H1 (cell line): ENCODE data around the gene KLHDC7B.

ENCODE experiments used
- CEBPB ChIP-seq: IDR thresholded peaks from 2 replicates; pipeline ENCODE4 v1.6.1; 2012; ENCODE audit warnings: low read depth, low read length
- EZH2 ChIP-seq: fragments of 200-600 bp; sonication (generic); IDR thresholded peaks from 2 replicates; pipeline ENCODE4 v1.7.1; 2012; ENCODE audit warnings: low read depth, mild to moderate bottlenecking, moderate library complexity, low read length, inconsistent platforms; ENCODE audit not compliant: severe bottlenecking
- JUN ChIP-seq: IDR thresholded peaks from 2 replicates; pipeline ENCODE4 v1.6.1; 2011; ENCODE audit warnings: low read depth, mild to moderate bottlenecking, improper control_type of control experiment, low read length
- POLR2A ChIP-seq, 2 experiments: IDR thresholded peaks; 1 replicate in 1 of 2; 2 replicates in 1 of 2; pipeline ENCODE4 v1.6.1; 2011; ENCODE audit warnings: low read depth in 2 of 2, low read length in 2 of 2, mild to moderate bottlenecking in 2 of 2; ENCODE audit errors: control extremely low read depth in 1 of 2
- RAD21 ChIP-seq, 2 experiments: IDR thresholded peaks in 1 of 2; conservative IDR thresholded peaks in 1 of 2; 2 replicates each; pipeline ENCODE4 v1.6.1; 2011; ENCODE audit warnings: low read depth in 2 of 2, low read length in 2 of 2, improper control_type of control experiment in 1 of 2, inconsistent platforms in 1 of 2, mild to moderate bottlenecking in 1 of 2, moderate library complexity in 1 of 2
- SP1 ChIP-seq: IDR thresholded peaks from 2 replicates; pipeline ENCODE4 v1.6.1; 2011; ENCODE audit warnings: low read depth, low read length
- SUZ12 ChIP-seq: fragments of 200-600 bp; sonication (generic); IDR thresholded peaks from 2 replicates; pipeline ENCODE4 v1.6.1; 2012; ENCODE audit warnings: mild to moderate bottlenecking, inconsistent platforms, low read length, moderate library complexity, mixed read lengths
- TEAD4 ChIP-seq: IDR thresholded peaks from 2 replicates; pipeline ENCODE4 v1.6.1; 2012; ENCODE audit warnings: low read depth, low read length, inconsistent platforms, mixed read lengths
- TF ChIP-seq, protein P1 (sequence below), 3 experiments: IDR thresholded peaks; 1 replicate in 2 of 3; 2 replicates in 1 of 3; pipeline versions ENCODE4 v1.5.1 to v1.6.1; 2011; ENCODE audit warnings: low read length in 3 of 3, mild to moderate bottlenecking in 3 of 3, inconsistent platforms in 2 of 3, low read depth in 1 of 3, moderate library complexity in 1 of 3; ENCODE audit not compliant: insufficient read depth in 1 of 3; ENCODE audit errors: control extremely low read depth in 1 of 3

DNA sequence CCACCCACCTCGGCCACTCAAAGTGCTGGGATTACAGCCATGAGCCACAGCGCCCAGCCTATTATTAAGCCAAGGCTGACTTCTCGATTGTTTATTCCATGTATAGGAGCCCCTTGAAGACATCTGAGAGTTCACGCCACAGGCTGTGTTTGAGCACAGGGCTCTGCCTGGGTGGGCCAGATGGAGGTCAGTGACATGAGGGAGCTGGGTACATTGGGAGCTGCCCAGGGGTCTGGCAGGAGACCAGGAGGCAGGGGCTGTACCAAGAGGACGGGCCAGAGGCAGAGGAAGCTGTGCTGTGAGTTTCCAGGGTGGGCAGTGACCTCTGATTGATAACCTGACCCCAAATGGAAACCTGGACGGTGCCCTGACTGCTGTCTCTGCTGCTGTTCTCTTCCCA is 43.6 kb upstream of the KLHDC7B start:
- TF ChIP-seq RAD21 (IDR thresholded peaks at IDR 0.05 in 1 of 2, conservative IDR thresholded peaks at IDR 0.05 in 1 of 2; ENCODE audit: low read depth in 2 of 2, low read length in 2 of 2) = no peak
- TF ChIP-seq EZH2 = no peak
- no peak for TF ChIP-seq JUN
- no peak for TF ChIP-seq SUZ12
- TF ChIP-seq POLR2A (IDR thresholded peaks at IDR 0.05; ENCODE audit: control extremely low read depth in 1 of 2, low read depth in 2 of 2, low read length in 2 of 2) = no peak
- TF ChIP-seq, protein P1, sequence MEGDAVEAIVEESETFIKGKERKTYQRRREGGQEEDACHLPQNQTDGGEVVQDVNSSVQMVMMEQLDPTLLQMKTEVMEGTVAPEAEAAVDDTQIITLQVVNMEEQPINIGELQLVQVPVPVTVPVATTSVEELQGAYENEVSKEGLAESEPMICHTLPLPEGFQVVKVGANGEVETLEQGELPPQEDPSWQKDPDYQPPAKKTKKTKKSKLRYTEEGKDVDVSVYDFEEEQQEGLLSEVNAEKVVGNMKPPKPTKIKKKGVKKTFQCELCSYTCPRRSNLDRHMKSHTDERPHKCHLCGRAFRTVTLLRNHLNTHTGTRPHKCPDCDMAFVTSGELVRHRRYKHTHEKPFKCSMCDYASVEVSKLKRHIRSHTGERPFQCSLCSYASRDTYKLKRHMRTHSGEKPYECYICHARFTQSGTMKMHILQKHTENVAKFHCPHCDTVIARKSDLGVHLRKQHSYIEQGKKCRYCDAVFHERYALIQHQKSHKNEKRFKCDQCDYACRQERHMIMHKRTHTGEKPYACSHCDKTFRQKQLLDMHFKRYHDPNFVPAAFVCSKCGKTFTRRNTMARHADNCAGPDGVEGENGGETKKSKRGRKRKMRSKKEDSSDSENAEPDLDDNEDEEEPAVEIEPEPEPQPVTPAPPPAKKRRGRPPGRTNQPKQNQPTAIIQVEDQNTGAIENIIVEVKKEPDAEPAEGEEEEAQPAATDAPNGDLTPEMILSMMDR (IDR thresholded peaks at IDR 0.05; ENCODE audit: control extremely low read depth in 1 of 3, insufficient read depth in 1 of 3, low read depth in 1 of 3, low read length in 3 of 3) = no peak
- TF ChIP-seq CEBPB = no peak
- TF ChIP-seq TEAD4 = no peak
- no peak for TF ChIP-seq SP1
